Renal cortex interstitium (tissue), 11 donors: ENCODE data around the gene GPD1. TPM values are rescaled to one million over a fixed set of nuclear protein-coding genes. Genes with fewer than 3 reads are reported as not detected.
"Not testable (repeated sequence)": the region's sequence is repeated elsewhere in the genome, so short reads cannot be mapped to it uniquely, and the experiment has no call there.

Experiments
- DNase-seq, 11 donors: peaks; one replicate each; pipeline ENCODE4 v3.0.0-alpha.2; 2013; ENCODE audit warnings: low read depth in 9 of 11, low spot score in 4 of 11; ENCODE audit errors: extremely low read depth in 1 of 11
- polyA plus RNA-seq, 3 donors: library from polyadenylated mRNA; unstranded; fragments of 120-200 nt; gene quantifications; one replicate each; pipeline ENCODE4 v1.2.1, GENCODE V29; 2013; ENCODE audit not compliant: insufficient read length in 3 of 3

GPD1 gene
- polyA plus RNA-seq, 3 donors, result 57.2 to 83.3 (median 65.6) TPM

DNA sequence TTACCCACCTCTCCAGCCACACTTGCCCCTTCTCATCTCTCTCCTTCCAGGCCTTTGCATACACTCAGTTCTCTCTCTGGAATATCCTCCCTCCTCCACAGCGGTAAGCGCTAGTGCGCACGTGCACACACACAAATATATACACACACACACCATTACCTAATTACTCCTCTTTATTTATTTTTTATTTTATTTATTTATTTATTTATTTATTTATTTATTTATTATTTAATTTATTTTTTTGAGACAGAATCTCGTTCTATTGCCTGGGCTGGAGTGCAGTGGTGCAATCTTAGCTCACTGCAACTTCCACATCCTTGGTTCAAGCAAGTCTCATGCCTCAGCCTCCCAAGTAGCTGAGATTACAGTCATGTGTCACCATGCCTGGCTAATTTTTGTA, 34.7 kb upstream of the GPD1 start:
- no peak for DNase-seq

DNA sequence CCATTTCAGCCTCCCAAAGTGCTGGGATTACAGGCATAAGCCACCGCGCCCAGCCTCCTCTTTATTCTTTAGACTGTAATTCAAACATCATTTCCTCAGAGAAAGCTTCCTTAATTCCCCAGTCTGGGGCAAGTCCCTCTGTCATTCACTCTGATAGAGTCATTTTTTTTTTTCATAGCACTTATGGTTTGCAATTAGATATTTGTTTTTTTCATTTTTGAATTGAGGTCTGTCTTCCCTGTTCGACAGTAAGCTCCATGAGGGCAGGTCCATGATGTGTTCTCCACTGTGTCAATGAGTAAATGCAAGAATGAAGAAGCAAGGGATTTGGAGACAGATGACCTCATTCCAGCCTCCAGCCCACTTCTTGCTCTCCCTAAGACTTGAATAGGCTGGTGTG, 34.3 kb upstream of the GPD1 start:
- DNase-seq, result no peak

DNA sequence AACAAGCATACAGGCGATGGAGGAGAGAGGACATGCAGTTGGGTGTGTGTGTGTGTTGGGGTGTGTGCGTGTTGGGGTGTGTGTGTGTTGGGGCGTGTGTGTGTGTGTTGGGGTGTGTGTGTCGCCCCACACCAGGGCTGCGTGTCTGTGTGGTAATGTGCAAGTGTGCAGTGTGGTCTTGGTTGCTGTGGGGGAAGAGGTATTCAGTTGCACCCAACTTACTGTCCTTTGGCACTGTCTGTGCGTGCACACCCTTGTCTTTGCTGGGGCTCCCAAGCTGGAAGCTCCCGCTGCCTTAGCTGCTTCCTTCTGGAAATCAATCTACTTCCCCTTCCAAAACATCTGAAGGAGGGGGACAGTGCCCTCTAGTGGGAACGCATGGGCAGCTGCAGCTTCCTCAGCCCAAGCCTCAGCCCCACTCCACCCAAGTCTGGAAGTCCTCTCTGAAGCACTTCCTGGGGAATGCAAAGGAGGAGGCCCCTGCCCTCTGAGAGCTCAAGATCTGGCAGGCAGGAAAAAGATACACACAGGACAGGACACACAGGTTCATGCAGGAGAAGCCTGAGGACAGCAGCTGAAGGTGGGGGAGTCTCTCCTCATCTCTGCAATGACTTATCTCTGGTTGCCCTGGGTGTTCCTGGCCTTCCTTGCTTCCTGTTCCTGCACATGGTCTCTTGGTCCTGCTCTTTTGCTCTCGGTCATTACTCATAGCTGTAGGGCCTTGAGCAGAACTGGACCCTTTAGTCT, 33.3 kb upstream of the GPD1 start:
- DNase-seq, result peak in 8 of 11 donors; percentile 70 to 86 (median 78)

DNA sequence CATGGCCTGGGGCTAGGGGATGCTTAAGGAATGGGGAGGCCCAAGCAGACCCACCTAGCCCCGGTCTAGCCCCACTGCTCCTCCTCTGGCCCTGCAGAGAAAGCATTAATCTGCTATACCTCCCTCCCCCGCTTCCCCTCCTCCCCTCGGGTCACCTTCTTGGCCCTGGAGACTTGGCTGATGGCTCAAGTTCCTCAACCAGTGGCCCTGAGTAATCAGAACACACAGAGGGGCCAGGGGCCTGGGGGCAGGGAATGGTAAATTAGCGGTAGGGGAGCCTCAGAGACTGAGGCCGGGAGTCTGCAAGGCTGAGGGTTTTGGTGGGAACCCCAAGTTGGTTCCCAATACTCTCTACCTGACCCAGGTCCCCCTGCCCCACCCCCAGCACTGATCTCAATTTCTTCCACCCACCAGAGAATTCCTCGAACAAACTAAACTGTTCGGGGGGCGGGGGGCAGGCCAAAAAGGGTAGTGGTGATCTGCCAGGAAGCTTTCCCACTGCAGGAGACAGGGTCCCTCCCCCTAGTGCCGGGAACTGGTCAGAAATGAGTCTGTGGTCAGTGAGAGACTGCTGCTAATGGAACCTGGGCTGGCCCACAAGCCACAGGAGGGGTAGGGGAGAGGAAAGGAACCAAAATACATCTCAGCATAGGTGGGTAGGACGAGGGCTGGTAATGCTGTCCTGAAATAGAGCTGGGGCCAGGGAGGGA, 31.5 kb upstream of the GPD1 start:
- no peak for DNase-seq

DNA sequence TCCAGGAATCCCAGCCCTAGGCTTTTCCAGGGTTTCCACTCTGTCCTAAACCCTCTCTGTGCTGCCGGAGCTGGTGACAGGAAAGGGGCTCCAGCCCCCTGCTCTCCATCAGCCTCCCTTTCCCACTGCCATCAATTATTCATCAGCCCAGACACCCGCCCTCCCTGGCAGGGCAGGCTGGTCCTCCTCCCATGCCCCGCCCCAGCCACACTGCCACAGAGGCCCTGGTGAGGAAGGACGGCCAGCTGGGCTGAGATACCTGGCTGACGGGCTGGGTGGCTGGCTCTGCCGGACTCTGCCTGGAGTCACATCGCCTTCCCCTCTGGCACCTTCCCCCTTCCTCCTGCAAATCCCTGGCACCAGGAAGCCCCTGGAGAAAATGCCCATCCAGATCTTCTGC, 30.6 kb upstream of the GPD1 start:
- DNase-seq, result no peak

DNA sequence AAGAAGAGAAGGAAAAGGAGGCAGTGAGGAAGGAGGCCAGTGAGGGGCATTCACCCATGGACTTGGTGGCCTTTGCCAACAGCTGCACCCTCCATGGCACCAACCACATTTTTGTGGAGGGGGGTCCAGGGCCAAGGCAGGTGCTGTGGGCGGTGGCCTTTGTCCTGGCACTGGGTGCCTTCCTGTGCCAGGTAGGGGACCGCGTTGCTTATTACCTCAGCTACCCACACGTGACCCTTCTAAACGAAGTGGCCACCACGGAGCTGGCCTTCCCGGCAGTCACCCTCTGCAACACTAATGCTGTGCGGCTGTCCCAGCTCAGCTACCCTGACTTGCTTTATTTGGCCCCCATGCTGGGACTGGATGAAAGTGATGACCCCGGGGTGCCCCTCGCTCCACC, 30.1 kb upstream of the GPD1 start:
- DNase-seq, result no peak

DNA sequence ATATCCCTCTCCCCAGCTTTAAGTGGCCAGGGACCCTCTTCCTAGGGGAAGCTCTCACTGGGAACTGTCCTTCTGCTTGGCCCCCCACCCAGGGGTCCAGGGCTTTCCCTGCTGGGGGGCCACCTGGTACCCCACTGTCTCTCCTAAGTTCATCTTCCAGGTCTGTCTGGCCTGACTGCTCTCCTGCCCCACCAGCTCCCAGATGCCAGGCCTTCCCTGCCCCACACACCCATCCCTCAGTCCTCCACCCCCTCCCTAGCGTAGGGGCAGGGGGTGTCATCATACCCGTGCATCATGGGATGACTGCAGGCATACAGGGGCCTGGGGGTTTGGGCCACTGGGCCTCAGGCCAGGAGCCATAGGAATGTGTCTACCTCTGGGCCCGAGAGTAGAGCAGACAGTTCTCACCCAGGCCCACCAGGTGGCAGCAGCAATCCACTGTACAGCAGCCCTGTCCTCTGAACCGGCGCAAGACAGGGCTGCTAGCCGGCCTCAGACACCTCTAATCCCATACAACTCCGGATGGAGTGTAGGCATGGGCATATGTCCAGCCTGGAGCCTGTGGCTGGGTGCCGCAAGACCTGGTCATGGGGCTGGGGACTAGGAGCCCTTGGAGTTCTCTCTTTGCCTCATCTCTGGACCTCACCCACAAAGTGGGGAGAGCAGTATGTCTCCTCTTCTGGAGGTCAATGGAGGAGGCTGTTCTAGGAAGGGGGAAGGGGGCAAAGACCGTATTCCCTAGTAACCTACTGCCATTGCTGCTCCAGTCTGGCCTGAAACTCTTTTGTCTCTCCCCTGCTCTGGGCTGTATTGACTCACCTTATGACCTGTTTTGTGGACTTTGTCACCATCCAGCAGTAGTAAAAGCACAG, 28.6 kb upstream of the GPD1 start:
- peak in 7 of 11 donors; percentile 64 to 80 (median 77) for DNase-seq

DNA sequence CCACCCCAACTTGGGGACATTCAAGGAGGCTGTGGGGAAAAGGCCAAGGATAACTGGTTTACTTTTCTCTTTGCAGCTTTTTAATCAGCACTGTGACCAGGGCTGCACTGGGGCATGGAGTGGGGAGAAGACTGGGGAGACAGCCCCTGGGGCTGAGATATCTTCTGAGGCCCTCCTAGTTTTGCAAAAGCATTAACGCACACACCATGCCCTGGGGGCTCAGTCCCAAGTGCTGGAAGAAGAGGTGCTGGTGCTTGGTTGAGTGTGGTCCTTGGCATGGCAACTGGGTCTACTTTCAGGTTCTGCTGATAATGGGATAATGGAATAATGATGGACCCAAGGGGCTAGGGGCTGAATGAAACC, 28.0 kb upstream of the GPD1 start:
- no peak for DNase-seq

DNA sequence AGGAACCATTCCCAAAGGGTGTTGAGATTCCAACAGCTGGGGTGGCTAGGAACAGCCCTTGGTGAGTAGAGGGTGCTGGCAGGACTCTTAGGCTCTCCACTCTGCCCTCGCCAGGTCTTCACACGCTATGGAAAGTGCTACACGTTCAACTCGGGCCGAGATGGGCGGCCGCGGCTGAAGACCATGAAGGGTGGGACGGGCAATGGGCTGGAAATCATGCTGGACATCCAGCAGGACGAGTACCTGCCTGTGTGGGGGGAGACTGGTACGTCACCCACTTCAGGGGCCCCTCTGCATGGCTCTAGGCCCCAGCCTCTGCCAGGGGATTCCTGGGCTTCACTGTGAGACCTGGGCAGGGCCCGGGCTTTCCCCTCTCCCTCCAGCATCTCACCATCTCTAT, 26.7 kb upstream of the GPD1 start:
- no peak for DNase-seq

DNA sequence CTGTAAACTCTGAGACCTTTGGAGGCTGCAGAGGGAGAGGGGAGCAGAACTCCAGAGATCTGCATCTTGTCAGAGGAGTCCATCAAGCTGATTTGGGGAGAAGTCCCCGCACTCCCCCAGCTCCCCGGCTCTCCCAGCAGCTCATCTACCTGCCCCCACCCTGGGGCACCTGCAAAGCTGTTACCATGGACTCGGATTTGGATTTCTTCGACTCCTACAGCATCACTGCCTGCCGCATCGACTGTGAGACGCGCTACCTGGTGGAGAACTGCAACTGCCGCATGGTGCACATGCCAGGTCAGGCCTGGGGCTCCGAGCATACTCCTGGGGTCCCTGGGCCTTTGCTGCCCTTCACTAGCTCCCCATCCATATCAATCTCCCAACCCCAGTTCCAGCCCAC, 25.5 kb upstream of the GPD1 start:
- no peak for DNase-seq

DNA sequence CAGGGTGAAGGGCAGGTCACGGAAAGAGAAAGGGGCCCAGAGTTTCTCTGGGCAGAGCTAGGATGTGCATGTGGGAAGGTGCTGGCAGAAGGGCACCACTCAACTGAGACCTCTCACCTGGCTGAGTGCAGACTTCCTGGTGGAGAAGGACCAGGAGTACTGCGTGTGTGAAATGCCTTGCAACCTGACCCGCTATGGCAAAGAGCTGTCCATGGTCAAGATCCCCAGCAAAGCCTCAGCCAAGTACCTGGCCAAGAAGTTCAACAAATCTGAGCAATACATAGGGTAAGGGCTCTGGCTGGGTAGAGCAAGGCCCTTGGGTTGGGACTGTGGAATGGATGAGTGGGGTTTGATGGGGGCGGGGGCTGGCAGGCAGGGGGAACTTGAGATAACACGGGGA, 24.0 kb upstream of the GPD1 start:
- DNase-seq, result no peak

DNA sequence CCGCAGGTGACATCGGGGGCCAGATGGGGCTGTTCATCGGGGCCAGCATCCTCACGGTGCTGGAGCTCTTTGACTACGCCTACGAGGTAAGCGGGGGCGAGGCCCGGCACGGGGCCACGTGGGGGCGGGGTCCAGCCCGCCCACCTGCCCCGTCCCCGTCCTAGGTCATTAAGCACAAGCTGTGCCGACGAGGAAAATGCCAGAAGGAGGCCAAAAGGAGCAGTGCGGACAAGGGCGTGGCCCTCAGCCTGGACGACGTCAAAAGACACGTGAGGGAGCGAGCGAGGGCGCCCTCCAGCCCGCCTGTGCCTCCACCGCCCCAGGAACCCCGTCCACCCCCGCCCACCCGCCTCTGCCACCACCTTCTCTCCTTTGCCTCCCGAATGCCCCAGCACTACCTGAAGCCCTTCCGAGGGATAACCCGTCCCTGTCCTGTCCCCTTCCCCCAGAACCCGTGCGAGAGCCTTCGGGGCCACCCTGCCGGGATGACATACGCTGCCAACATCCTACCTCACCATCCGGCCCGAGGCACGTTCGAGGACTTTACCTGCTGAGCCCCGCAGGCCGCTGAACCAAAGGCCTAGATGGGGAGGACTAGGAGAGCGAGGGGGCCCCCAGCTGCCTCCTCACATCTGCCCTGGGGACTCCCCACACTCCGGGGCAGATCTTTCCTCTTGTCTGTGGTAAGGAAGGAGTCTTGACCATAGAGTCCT, 22.6 kb upstream of the GPD1 start:
- no peak for DNase-seq

DNA sequence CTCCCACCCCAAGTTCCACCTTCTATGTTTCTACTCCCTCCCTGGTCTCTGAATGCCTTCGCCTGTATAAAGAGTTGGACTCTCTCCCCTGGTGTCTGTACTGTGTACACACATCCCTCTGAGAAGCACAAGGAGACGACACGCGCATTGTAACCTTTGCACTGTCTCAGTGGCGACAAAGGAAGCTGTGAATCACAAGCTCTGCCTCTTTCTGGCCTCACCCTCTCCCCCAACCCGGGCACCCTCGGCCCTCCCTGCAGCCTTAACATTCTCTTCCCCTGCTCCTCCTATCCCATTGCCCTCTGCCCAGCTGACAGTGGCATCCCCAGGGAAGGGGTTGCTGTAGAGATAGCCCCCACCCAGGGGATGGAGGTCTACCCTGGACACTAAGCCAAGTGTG, 21.2 kb upstream of the GPD1 start:
- peak in 1 of 11 donors; percentile 37 for DNase-seq

DNA sequence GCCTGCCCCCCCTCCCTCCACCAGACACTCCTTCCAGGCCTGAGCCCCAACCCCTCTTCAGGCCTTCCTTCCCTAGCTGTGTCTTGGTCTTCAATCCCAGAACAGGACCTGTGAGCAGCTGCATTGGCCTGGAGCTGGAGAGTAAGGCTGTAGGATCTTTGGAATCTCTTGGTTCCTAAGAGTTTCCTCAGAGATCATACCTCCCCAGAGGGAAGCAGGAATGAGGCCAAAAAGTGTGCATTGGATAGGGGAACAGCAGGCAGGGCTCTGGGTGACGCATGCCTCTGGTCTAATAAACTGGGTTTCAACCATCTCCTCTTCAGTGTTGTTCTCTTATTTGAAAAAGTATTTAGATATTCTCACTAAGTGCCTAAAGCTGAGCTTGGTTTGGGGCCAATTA, 20.5 kb upstream of the GPD1 start:
- DNase-seq, result no peak

DNA sequence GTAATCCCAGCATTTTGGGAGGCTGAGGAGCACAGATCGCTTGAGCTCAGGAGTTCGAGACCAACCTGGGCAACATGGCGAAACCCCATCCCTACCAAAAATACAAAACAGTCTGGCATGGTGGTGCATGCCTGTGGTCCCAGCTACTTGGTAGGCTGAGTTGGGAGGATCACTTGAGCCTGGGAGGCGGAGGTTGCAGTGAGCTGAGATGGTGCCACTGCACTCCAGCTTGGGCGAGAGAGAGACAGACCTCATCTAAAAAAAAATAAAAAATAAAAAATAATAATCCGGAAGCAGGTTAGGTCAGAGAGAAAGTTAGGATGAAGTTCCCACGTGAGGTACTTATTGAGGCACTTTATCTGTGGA, 19.4 kb upstream of the GPD1 start:
- not testable (repeated sequence) for DNase-seq

DNA sequence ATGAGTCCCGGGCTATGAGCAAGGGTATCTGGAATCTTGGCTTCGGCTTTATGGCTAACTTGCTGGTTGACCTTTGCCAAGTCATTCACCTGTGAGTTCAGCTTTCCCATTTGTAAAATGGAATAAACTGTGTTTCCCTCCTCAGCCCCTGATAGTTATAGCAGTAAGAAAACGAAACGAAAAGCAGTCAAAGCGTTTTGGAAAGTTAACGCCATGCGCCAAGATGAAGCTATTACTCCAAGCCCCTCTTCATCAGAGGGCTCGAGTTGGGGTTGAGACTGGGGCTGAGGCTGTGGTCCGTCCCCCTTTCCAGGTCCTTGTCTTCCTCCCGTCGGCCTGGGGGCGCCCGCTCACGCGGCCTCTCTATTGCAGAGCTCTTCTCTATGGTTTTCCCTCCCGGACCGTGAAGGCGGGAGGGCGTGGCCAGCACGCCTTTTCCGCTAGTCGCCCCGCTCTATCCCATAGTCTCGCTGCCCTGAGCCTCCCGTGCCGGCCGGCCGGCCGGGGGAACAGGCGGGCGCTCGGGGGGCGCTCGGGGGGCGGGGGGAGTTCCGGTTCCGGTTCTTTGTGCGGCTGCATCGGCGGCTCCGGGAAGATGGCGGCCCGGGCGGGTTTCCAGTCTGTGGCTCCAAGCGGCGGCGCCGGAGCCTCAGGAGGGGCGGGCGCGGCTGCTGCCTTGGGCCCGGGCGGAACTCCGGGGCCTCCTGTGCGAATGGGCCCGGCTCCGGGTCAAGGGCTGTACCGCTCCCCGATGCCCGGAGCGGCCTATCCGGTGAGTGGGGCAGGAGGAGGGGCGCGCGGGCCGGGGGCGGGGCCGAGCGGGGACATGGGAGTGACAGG, 18.8 kb upstream of the GPD1 start, which contains the start of gene SMARCD1:
TSS of gene SMARCD1 (plus strand) at position 568 of the 840 bp plus-strand sequence. CDS start at position 596, 28 bp downstream.
- DNase-seq, result peak; percentile 74 to 93 (median 87)

DNA sequence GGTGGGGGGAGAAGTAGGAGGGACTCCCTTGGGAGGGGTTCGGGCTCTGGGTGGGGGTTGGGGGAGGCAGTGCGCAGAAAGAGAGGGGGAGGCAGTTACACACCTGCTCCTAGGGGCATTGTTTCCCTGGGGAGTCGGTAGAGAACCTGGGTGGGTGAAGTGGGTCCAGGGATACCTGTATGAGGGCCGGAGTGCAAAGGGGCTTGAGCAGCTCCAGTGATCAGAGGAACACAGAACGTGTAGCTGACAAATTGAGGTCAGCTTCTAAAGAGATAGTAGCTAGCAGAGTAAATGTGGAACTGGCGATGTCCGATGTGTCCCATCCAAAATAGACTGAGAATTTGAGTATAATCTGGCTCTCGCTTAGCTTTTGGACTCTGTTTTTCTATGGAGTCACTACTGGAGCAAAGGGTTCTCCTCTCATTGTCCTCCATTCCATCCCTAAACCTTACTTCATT, 18.2 kb upstream of the GPD1 start:
- no peak for DNase-seq

DNA sequence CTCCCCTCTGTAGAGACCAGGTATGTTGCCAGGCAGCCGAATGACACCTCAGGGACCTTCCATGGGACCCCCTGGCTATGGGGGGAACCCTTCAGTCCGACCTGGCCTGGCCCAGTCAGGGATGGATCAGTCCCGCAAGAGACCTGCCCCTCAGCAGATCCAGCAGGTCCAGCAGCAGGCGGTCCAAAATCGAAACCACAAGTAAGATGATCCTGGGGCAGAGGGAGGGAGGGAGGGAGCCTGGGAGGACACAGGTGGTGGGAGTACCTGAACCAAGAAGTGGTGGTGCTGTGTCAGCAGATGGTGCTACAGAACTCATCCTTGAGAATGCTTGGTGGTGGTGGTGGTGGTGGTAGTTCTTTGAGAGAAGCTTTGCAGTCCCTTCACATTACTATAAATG, 17.7 kb upstream of the GPD1 start:
- DNase-seq, result no peak
